Nephron progenitor cell (in vitro differentiated cells): Measurements from ENCODE around the gene LTK.
A peak's percentile ranks its signal among the peaks of the same experiment; 100 is the strongest.

Source experiments
- DNase-seq: peaks from one replicate; pipeline ENCODE4 v3.0.0; 2021
- H3K27ac Mint-ChIP-seq: 2 replicates; pipeline ENCODE4 v1.8.0; 2021; ENCODE audit warnings: mild to moderate bottlenecking, moderate library complexity, mixed read lengths
- H3K27me3 Mint-ChIP-seq: 2 replicates; pipeline ENCODE4 v1.8.0; 2021; ENCODE audit warnings: mild to moderate bottlenecking, low read depth, mixed read lengths; ENCODE audit not compliant: poor library complexity
- H3K36me3 Mint-ChIP-seq: 2 replicates; pipeline ENCODE4 v1.8.0; 2021; ENCODE audit warnings: low read depth, mixed read lengths
- H3K4me1 Mint-ChIP-seq: 2 replicates; pipeline ENCODE4 v1.8.0; 2021; ENCODE audit warnings: mixed read lengths
- H3K4me3 Mint-ChIP-seq: 2 replicates; pipeline ENCODE4 v1.8.0; 2021; ENCODE audit warnings: mild to moderate bottlenecking, moderate library complexity, mixed read lengths
- H3K9me3 Mint-ChIP-seq: 2 replicates; pipeline ENCODE4 v1.8.0; 2021; ENCODE audit warnings: mild to moderate bottlenecking, moderate library complexity, mixed read lengths
- TF ChIP-seq, protein P1 (sequence below): fragments of 200-600 bp; sonication (generic); IDR thresholded peaks from 2 replicates; pipeline ENCODE4 v1.5.0; 2021; ENCODE audit warnings: antibody characterized with exemption

The LTK gene

GRCh38 chr15:41493902-41494189 is 19.8 kb downstream of the LTK start:
- Mint-ChIP-seq H3K4me1 (peaks cover 22% of the 10 kb centered on the region), H3K27me3 (peaks cover 72% of the 10 kb centered on the region), H3K4me3 (no peak overlapping the region), H3K36me3 (no peaks in the 10 kb centered on the region), H3K27ac (no peak overlapping the region), H3K9me3 (no peaks in the 10 kb centered on the region)
- no peak for DNase-seq
- TF ChIP-seq, protein P1, sequence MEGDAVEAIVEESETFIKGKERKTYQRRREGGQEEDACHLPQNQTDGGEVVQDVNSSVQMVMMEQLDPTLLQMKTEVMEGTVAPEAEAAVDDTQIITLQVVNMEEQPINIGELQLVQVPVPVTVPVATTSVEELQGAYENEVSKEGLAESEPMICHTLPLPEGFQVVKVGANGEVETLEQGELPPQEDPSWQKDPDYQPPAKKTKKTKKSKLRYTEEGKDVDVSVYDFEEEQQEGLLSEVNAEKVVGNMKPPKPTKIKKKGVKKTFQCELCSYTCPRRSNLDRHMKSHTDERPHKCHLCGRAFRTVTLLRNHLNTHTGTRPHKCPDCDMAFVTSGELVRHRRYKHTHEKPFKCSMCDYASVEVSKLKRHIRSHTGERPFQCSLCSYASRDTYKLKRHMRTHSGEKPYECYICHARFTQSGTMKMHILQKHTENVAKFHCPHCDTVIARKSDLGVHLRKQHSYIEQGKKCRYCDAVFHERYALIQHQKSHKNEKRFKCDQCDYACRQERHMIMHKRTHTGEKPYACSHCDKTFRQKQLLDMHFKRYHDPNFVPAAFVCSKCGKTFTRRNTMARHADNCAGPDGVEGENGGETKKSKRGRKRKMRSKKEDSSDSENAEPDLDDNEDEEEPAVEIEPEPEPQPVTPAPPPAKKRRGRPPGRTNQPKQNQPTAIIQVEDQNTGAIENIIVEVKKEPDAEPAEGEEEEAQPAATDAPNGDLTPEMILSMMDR: no peak

DNA sequence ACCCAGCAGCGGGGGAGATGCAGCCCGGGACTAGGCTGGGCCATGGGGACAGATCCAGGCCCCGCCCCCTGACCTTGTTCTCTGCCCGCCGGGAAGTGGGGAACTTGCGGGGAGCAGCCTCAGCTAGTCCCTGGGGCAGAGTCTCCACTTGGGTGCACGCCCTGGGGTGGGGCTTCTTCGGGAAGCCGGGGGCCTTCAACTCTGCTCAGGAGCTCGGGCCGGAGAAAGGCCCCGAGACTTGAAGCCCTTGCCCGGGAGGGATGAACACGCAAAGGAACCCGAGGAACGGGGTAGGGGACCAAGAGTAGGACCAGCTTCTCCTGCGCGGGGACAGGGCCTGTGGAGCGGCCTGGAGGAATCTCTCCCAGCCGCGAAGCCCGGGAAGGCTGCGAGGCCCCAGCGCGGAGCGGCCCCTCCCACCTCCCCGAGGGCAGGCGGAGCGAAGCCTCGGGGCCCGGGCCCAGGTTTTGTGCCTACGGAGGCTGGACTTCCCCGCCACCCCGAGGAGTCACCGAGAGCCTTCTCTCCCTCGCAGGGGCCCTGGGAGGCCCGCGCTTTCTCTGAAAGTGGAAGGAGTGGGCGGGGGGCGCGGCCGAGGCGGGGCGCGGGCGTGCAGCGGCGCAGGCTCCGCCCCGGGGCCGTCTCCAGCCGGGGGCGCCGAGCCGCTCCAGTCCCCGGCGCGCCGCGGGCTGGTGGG is 20.3 kb downstream of the LTK start, which contains the start of gene ITPKA:
Gene ITPKA, plus strand, starts transcription at position 670 of the 697 bp plus-strand sequence. CDS start 54 bp downstream, outside the sequence.
- Mint-ChIP-seq H3K36me3 (no peaks in the 10 kb centered on the region), H3K27me3 (peaks cover 67% of the 10 kb centered on the region), H3K9me3 (no peaks in the 10 kb centered on the region), H3K27ac (no peak within 1 kb of the TSS), H3K4me1 (peaks cover 22% of the 10 kb centered on the region), H3K4me3 (peak within 1 kb of the TSS; percentile 79)
- TF ChIP-seq, protein P1: no peak
- peak; percentile 80 for DNase-seq

- no peaks in the 10 kb centered on the region for H3K36me3 Mint-ChIP-seq
- peaks cover 26% of the 10 kb centered on the region for H3K4me1 Mint-ChIP-seq
- H3K9me3 Mint-ChIP-seq: no peaks in the 10 kb centered on the region
- H3K27ac Mint-ChIP-seq: no peak overlapping the region
- no peak for DNase-seq
- peaks cover 60% of the 10 kb centered on the region for H3K27me3 Mint-ChIP-seq
- TF ChIP-seq, protein P1: no peak
- peak overlapping the region; percentile 79 for H3K4me3 Mint-ChIP-seq
Observed at GRCh38 chr15:41492597-41493204, 20.9 kb downstream of the LTK start.

- peaks cover 52% of the 10 kb centered on the region for H3K27me3 Mint-ChIP-seq
- H3K9me3 Mint-ChIP-seq: no peaks in the 10 kb centered on the region
- TF ChIP-seq, protein P1: no peak
- no peaks in the 10 kb centered on the region for H3K36me3 Mint-ChIP-seq
- peaks cover 27% of the 10 kb centered on the region for H3K4me1 Mint-ChIP-seq
- DNase-seq: no peak
- H3K4me3 Mint-ChIP-seq: peak overlapping the region; percentile 21
- no peak overlapping the region for H3K27ac Mint-ChIP-seq
Observed at GRCh38 chr15:41491889-41492288, 21.7 kb downstream of the LTK start.

DNA sequence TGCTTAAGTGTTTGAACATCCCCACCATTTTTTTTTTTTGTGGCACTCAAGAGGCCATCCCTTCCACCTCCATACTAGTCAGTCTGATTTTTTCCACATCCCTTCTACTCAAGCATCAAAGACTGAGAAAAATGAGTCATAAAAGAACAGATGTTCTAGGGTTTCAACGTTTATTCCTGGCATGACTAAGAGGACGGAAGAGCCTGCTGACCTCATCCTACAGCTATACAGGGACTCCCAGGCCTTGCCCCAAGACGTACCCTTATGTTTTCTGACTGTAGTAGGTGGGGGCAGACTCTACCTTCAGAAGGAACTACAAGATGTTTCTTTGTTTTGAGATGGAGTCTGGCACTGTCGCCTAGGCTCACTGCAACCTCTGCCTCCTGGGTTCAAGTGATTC is 23.3 kb downstream of the LTK start:
- Mint-ChIP-seq H3K27ac (no peak overlapping the region), H3K4me3 (no peak overlapping the region), H3K36me3 (no peaks in the 10 kb centered on the region), H3K9me3 (no peaks in the 10 kb centered on the region), H3K27me3 (peaks cover 37% of the 10 kb centered on the region), H3K4me1 (peaks cover 27% of the 10 kb centered on the region)
- TF ChIP-seq, protein P1: no peak
- no peak for DNase-seq

GRCh38 chr15:41489641-41490040 is 24.0 kb downstream of the LTK start:
- DNase-seq: no peak
- H3K27me3 Mint-ChIP-seq: peaks cover 30% of the 10 kb centered on the region
- peaks cover 27% of the 10 kb centered on the region for H3K4me1 Mint-ChIP-seq
- H3K36me3 Mint-ChIP-seq: no peaks in the 10 kb centered on the region
- TF ChIP-seq, protein P1: no peak
- H3K4me3 Mint-ChIP-seq: no peak overlapping the region
- H3K27ac Mint-ChIP-seq: no peak overlapping the region
- H3K9me3 Mint-ChIP-seq: no peaks in the 10 kb centered on the region
